HG03565 (cell line): ENCODE data around the gene PPP1R9A.

Experiments
- ATAC-seq: cut with Tn5 transposase; IDR thresholded peaks from one replicate; pipeline ENCODE4 v1.9.1; 2021; ENCODE audit warnings: mild to moderate bottlenecking, moderate library complexity; ENCODE audit not compliant: unreplicated experiment

Gene PPP1R9A

DNA sequence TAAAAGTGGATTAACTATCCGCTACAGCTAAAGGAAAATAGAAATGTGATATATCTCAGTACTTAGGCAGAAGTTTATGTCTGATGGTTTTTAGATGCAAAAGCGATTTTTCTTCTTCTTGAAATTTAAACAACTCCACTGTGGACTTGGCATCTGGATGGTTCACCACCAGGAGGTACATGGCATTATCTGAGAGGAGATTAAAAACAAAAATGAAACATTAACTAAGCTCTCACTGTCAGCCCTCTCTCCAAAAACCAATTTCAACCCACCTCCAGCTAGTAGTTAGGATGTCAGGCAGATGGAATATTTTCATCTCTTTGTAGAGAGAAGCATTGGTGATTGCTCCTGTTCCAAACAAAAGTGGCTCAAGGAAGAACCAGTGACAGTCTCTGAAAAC, 404.0 kb downstream of the PPP1R9A start:
- no peak for ATAC-seq

DNA sequence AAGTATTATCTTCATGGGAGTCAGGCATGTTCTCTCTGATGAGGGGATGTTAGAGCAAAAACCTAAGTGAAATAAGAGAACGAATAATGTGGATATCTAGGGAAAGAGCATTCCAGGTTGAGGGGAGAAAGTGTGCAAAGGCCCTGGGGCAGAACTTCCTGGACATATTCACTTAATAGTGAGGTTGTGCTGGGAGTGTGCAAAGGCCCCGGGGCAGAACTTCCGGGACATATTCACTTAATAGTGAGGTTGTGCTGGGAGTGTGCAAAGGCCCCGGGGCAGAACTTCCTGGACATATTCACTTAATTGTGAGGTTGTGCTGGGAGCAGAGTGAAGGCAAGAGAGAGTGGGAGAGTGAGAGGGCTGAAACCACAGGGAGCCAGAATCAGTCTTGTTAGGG, 405.2 kb downstream of the PPP1R9A start:
- ATAC-seq: no peak

- peak; percentile 78 for ATAC-seq
Observed at GRCh38 chr7:95316588-95316987, 409.2 kb downstream of the PPP1R9A start.

DNA sequence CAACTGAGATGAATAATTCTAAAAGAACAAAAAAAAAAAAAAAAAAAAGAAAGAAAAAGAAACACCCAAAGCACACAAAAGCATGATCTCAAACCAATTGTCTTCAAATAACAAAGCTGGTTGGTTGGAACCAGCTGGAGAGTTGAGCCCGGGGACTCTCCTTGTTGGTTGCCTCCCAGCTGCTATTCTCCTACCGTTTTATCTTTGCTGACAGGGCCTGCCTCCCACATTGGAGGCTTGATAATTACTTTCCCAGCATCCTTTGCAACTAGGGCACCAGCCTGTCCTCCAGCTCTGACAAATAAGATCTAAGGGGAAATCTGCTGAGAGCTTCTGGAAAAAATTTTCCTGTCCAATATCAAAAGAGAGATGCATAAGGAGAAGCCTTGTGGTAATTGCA, 410.2 kb downstream of the PPP1R9A start:
- ATAC-seq: no peak

DNA sequence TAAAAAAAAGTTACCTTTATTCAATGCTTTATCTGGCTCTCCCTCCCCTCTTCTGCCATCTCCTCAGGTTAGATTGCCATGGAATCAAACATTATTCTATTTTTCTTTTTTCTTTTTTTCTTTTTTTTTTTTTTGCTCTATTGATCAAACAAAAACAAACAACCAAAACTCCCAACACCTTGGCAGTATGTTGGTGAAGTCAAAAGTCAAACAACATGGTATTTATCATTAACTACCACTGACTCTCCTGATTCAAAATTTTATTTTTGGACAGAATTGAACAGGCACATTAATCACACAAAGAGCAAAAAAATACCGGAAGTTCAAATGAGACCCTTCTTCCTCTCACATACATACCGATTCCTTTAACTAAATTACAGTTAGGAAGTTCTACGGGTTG, 410.6 kb downstream of the PPP1R9A start:
- no peak for ATAC-seq

DNA sequence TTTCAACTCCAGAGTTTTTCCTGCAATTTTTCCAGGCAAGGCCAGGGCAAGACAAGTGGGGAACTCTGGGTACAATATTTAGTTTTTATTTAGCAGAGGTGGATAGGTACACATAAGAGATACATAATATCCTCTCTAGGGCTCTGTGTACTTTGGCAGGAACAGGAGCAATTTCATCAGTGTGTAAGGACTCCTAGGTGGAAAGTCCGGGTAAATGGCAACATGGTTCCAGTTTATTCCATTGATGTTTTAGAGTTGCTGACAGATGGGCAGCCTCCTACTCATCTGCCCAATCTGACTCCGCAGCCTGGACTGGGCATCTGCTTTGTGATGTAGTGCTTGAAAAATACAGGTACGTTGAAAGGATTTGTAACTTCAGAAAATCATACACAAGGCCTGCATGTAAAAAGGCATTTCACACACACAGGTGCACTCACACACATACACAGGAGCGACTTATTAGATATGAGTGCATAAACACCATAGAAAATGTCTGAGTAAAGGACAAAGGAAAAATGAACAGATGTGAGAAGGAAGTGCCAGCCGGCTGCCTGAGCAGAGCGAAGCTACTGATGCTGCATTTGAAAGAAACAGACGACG, 411.2 kb downstream of the PPP1R9A start:
- no peak for ATAC-seq

- ATAC-seq: no peak
Observed at GRCh38 chr7:95319570-95319969, 412.2 kb downstream of the PPP1R9A start.

DNA sequence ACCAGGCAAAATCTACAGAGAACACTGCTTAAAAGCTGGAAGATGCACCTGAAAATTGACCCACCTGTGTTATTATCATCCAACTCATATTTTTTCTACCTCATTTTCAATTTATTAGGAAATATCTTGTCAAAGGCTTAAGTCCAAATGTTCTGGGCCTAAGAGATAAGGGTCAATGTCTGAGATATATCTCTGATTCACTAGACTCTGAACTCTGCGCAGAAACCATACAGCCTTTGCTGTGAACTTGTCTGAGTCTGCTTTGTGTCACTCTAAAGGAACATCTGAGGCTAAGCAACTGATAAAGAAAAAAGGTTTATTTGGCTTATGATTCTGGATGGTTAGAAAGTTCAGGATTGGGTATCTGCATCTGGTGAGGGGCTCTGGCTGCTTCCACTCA, 413.3 kb downstream of the PPP1R9A start:
- ATAC-seq: no peak

DNA sequence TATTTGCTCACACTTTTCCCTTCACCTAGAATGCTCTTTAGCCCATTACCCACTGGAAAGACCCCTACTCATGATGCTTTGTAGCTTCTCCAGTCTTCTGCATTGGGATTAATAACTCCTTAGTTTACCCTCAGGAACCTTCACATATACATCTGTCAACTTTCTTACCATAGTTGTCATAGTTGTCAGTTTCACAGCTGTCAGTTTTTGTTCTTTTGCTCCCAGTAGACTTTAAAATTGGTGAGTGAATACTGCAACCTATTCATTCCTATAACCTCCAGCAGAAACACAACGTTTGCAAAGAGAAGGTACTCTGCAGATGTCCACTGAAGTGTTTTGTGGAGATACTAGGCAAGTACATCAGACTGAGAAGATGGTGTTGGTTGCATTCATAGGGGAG, 414.3 kb downstream of the PPP1R9A start:
- ATAC-seq: no peak

DNA sequence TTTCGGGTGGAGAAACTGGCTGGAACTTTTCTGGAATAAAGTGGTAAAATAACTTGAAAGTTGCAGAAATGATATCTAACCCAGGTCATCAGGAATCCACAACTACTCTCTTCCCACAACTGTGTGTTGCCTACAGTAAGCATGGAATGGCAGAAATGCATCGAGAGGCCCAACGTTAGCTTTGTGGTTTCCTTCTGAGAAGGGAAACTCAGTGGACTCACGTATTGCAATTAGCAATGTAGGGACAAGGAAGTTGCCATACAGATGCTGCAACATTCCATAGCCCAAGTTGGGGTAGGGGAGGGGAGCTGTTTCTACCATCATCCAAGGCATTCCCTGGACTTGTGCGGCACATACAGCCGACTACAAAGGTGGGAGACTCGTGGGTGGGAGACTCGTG, 415.0 kb downstream of the PPP1R9A start:
- no peak for ATAC-seq

DNA sequence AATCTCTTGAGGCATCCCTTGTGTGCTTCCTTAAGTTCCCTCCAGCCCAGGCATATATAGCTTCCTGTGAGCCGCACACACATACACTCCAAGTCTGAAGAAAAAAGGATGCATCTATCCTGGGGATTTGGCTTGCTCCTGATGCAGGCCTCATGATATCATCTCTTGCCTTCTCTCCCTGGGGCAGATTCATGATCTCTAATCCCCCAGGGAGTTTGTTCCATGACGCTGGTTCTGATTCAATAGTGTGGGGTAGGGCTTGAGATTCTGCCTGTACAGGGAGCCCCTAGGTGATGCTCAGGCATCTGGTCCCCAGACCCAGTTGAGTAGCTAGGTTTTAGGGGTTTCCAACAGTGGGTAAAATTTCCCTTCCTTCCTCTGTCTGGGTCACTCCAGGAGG, 415.5 kb downstream of the PPP1R9A start:
- no peak for ATAC-seq

- no peak for ATAC-seq
Observed at GRCh38 chr7:95323410-95324129, 416.2 kb downstream of the PPP1R9A start.

GRCh38 chr7:95324431-95324830, 417.0 kb downstream of the PPP1R9A start, which contains the start of gene PON1:
PON1 (minus strand) TSS chr7:95324532; CDS start chr7:95324475, 57 bp downstream.
- peak; percentile 43 for ATAC-seq

DNA sequence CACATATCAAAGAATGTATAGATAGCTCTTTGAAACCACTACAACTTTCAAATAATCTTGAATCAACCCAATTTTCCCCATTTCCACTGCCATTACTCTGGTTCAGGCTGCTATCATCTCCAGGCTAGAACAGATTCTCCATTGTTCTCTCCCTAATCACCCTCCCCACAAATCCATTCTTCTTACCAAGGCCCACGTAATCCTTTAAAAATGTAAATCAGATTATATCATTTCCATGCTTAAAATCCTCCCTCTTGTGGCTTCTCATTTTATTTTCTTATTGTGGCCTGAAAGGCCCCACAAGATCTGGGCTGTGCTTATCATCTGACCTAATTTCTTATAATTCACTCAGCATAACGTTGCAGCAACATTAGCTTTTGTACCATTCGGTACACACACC, 420.0 kb downstream of the PPP1R9A start:
- ATAC-seq: no peak

DNA sequence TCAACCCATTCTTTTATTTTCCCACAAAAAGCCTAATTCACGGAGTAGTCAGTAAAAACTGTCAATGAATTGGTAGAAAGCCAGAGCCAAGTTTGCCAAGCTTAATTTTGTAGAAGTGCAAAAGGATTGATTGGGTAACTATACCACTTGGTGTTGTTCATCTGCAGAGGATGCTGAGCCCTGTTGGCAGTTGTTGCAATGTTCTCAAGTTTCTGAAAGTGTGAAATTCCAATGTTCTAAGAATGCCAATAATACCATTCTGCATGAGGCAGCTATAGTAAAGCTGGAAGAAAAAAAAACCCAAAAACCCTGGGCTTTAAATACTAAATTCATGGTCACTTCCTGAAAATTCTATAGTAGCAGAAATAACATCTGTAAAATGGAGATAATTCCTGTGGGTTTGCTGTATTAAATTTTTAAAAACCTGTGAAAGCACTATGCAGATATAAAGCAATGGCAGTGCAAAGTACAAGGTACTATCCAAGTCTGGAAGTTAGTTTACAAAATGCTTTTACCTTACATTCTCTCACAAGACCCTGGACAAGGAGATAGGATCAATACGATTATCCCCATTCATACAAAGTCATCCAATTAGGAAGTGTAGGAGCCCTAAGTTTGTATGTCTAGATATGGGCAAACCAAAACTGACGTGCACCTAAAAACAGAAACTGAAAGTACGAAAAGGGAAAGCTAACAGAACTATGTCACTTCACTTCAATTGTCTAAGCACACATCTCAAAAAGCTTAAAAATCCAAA, 423.0 kb downstream of the PPP1R9A start:
- ATAC-seq: peak; percentile 96

GRCh38 chr7:95330961-95331337, 423.6 kb downstream of the PPP1R9A start:
- ATAC-seq: peak; percentile 23

- ATAC-seq: no peak
Observed at GRCh38 chr7:95334447-95334846, 427.1 kb downstream of the PPP1R9A start.

DNA sequence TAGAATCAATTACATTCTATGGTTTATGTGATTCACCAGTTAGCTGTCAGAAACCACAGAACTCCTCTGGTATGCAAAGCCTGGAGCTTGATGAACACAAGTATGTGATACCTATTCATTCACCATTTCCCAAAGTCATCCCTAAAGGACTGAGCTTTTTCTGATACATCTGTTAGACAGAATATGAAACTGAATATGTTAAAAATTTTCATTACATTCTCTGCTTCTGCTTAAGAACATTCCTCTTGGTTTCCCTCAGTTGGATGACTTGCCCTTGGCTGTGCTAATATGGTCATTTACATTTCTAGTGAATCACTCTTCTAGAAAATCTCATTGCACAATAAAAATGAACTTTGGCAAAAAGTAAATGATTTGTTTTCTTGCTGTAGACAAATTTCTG, 427.7 kb downstream of the PPP1R9A start:
- ATAC-seq: no peak

- ATAC-seq: no peak
Observed at GRCh38 chr7:95338832-95339231, 431.4 kb downstream of the PPP1R9A start.

- ATAC-seq: no peak
Observed at GRCh38 chr7:95340491-95340890, 433.1 kb downstream of the PPP1R9A start.

- no peak for ATAC-seq
Observed at GRCh38 chr7:95342029-95342428, 434.6 kb downstream of the PPP1R9A start.
